ENCODE data around the gene TBC1D5. TPM values are rescaled to one million over a fixed set of nuclear protein-coding genes. Genes with fewer than 3 reads are reported as not detected.
"Not testable (repeated sequence)": the region's sequence is repeated elsewhere in the genome, so short reads cannot be mapped to it uniquely, and the experiment has no call there.

TBC1D5 gene
- total and polyA plus RNA-seq, 8 donors, result 47.4 to 74.8 (median 55.3) TPM

- Histone ChIP-seq H3K27me3 (no peaks in the 10 kb centered on the region), H3K4me3 (no peak overlapping the region), H3K36me3 (peaks cover 0 to 17% of the 10 kb centered on the region in 2 donors), H3K4me1 (peaks cover 0 to 5% of the 10 kb centered on the region in 2 donors), H3K27ac (no peak overlapping the region), H3K9me3 (no peaks in the 10 kb centered on the region)
- DNase-seq (no peak), ATAC-seq (no peak)
- intact Hi-C loops (cut with DNase I), result no loop called here
- TF ChIP-seq, protein P1, sequence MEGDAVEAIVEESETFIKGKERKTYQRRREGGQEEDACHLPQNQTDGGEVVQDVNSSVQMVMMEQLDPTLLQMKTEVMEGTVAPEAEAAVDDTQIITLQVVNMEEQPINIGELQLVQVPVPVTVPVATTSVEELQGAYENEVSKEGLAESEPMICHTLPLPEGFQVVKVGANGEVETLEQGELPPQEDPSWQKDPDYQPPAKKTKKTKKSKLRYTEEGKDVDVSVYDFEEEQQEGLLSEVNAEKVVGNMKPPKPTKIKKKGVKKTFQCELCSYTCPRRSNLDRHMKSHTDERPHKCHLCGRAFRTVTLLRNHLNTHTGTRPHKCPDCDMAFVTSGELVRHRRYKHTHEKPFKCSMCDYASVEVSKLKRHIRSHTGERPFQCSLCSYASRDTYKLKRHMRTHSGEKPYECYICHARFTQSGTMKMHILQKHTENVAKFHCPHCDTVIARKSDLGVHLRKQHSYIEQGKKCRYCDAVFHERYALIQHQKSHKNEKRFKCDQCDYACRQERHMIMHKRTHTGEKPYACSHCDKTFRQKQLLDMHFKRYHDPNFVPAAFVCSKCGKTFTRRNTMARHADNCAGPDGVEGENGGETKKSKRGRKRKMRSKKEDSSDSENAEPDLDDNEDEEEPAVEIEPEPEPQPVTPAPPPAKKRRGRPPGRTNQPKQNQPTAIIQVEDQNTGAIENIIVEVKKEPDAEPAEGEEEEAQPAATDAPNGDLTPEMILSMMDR (IDR thresholded peaks at IDR 0.05), result no peak
Observed at GRCh38 chr3:17401912-17402311, 340.5 kb downstream of the TBC1D5 start.

DNA sequence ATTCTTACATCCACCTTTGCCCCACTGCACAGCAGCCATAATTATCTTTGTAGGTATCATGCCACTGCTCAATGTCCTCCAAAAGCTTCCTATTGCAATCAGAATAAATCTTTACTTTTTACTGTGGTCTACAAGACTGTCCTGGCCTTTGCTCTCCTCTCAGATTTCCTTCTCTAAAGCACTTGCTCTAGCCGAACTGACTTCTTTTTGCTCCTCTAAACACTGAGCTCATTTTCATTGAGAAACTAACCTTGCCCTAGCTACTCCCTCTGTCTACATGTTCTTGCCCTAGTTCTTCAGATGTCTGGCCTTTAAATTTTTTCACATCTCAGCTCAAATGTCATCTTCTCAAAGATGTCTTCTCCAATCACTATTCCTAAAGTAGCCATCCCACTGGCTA, 342.8 kb downstream of the TBC1D5 start:
- H3K36me3 ChIP-seq, result peaks cover 0 to 17% of the 10 kb centered on the region in 2 donors
- H3K27me3 ChIP-seq, result no peaks in the 10 kb centered on the region
- peaks cover 0 to 5% of the 10 kb centered on the region in 2 donors for H3K4me1 ChIP-seq
- intact Hi-C loops (cut with DNase I), result no loop called here
- H3K9me3 ChIP-seq, result no peaks in the 10 kb centered on the region
- TF ChIP-seq, protein P1 (IDR thresholded peaks at IDR 0.05), result no peak
- no peak overlapping the region for H3K4me3 ChIP-seq
- no peak for DNase-seq
- no peak overlapping the region for H3K27ac ChIP-seq
- no peak for ATAC-seq

- no peak overlapping the region for H3K4me3 ChIP-seq
- H3K4me1 ChIP-seq, result peaks cover 0 to 5% of the 10 kb centered on the region in 2 donors
- no peak overlapping the region for H3K27ac ChIP-seq
- H3K9me3 ChIP-seq, result no peaks in the 10 kb centered on the region
- H3K27me3 ChIP-seq, result no peaks in the 10 kb centered on the region
- intact Hi-C loops (cut with DNase I), result no loop called here
- ATAC-seq, result no peak
- peaks cover 0 to 17% of the 10 kb centered on the region in 2 donors for H3K36me3 ChIP-seq
- no peak for DNase-seq
- TF ChIP-seq, protein P1 (IDR thresholded peaks at IDR 0.05), result no peak
Observed at GRCh38 chr3:17398959-17399551, 343.4 kb downstream of the TBC1D5 start.

DNA sequence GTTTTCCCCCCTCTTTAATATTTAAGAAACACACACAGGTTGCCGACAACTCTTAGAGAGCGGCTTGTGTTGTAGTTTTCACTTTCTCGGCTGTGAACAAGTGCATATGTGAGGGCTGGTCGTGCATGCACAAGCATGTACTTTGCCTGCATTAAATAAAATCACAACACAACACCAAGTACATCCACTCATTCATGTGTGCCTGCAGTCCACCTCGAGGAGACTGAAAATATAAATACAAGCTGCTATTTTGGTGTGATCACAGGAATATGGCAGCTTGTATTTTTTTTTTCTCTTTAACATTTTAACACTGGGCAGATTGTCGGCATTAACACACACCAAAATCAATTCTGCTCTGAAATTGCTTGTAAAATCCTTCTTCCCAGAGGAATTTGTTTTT, 346.4 kb downstream of the TBC1D5 start:
- intact Hi-C loops (cut with DNase I), result no loop called here
- TF ChIP-seq, protein P1 (IDR thresholded peaks at IDR 0.05), result no peak
- no peak for DNase-seq
- H3K4me1 ChIP-seq, result peaks cover 0 to 5% of the 10 kb centered on the region in 2 donors
- H3K9me3 ChIP-seq, result peaks cover 0 to 4% of the 10 kb centered on the region in 2 donors
- H3K4me3 ChIP-seq, result no peak overlapping the region
- peaks cover 0 to 12% of the 10 kb centered on the region in 2 donors for H3K36me3 ChIP-seq
- no peaks in the 10 kb centered on the region for H3K27me3 ChIP-seq
- ATAC-seq, result no peak
- H3K27ac ChIP-seq, result no peak overlapping the region

- Histone ChIP-seq H3K4me1 (peaks cover 0 to 5% of the 10 kb centered on the region in 2 donors), H3K27me3 (no peaks in the 10 kb centered on the region), H3K9me3 (peaks cover 0 to 4% of the 10 kb centered on the region in 2 donors), H3K27ac (no peak overlapping the region), H3K4me3 (no peak overlapping the region), H3K36me3 (peaks cover 0 to 11% of the 10 kb centered on the region in 2 donors)
- no peak for DNase-seq
- ATAC-seq, result no peak
- TF ChIP-seq, protein P1 (IDR thresholded peaks at IDR 0.05), result no peak
- intact Hi-C loops (cut with DNase I), result no loop called here
Observed at GRCh38 chr3:17394541-17395155, 347.8 kb downstream of the TBC1D5 start.

- intact Hi-C loops (cut with DNase I); H3K27me3 ChIP-seq; ATAC-seq; DNase-seq; H3K4me1 ChIP-seq; H3K4me3 ChIP-seq; H3K27ac ChIP-seq; H3K9me3 ChIP-seq: not testable (repeated sequence)
- H3K36me3 ChIP-seq, result peaks cover 0 to 16% of the 10 kb centered on the region in 2 donors
Observed at GRCh38 chr3:17392516-17392915, 349.9 kb downstream of the TBC1D5 start.
